HG02610 (cell line): ENCODE data around the gene ERN2.
"Not testable (repeated sequence)": the region's sequence is repeated elsewhere in the genome, so short reads cannot be mapped to it uniquely, and the experiment has no call there.

Experiments
- ATAC-seq: cut with Tn5 transposase; IDR thresholded peaks from one replicate; pipeline ENCODE4 v1.9.1; 2021; ENCODE audit warnings: mild to moderate bottlenecking, moderate library complexity; ENCODE audit not compliant: unreplicated experiment

Gene ERN2

GRCh38 chr16:23712976-23713375 lies at the start of gene ERN2:
Gene ERN2 (minus strand): TSS chr16:23713222. CDS start chr16:23713187, 35 bp downstream.
- ATAC-seq: no peak

GRCh38 chr16:23757937-23758619 lies 45.1 kb upstream of the ERN2 start:
- ATAC-seq: no peak

GRCh38 chr16:23757116-23757515 lies 44.1 kb upstream of the ERN2 start:
- ATAC-seq: no peak

GRCh38 chr16:23755484-23755809 lies 42.4 kb upstream of the ERN2 start:
- ATAC-seq: no peak

DNA sequence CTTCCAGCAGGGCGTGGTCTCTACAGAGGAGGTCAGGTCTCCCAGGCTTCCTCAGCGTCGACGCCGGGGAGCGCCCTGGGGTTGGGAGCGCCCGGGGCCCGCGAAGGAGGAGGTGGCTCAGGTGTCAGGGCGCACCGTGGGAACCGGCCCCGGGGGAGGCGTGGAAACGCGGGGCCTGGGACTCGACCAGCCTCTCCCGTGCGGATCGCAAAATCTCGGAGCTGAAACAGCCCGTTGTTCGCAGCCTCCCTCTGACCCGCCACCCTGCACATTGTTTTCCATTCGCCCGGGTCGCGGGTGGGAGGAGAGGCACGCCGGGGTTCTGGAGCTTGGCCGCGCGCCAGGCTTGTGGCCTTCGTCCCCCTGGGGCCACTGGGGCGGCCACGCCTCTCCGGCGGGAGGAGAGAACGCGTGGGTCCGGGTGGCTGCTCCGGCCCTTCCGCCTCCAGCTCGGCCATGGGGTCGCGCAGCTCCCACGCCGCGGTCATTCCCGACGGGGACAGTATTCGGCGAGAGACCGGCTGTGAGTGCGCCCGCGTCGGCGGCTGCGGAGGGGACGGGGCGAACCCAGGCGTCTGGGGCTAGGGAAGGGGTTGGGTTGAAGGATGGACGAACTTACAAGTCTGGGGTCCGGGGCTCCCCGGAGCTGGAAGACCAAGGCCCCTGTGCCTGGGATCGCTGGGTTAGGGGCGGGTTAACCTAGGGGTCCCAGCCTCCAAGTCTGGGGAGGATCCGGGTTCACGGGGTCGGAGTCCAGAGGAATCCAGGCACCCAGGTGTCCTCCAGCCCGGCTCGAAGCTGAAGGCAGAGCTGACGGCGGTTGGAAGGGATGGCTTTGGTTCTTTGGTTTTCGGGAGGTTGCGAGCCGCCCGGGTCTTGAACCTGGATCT lies 41.8 kb upstream of the ERN2 start, which contains the start of gene CHP2:
TSS of gene CHP2 (plus strand) at position 433 of the 890 bp plus-strand sequence. CDS start at position 457, 24 bp downstream.
- ATAC-seq: no peak

DNA sequence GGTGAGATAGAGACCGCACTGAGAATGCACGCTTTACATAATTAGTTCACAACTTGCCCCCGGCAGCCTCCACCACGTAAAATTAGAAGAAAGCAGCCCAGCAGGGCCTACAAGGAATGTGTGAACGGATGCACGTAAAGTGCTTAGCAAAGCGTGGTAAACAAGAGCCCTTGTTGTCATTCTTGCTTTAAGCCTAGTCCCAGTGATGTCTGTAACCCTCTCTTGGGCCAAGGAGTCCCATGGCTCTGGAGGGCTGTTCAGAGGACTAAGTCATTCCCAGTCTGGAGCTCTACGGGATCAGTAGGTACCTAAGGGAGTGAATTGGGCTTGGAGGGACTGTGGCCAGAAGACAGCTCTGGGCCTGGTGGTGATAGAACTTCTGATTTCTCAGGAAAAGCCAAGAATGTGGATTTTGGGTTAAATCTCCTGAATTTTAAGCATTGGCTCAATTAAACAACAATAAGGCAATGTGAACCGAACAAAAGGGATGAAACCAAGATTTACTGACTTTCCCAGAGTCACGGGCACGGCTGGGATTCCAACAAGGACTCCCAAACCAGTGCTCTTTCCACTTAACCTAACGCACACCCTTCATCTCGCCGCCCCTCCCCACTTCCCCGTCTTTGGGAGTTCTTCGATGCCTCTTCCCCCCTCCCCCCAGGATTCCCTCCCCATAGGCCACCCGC lies 41.0 kb upstream of the ERN2 start:
- ATAC-seq: no peak

GRCh38 chr16:23751053-23751452 lies 38.0 kb upstream of the ERN2 start:
- ATAC-seq: not testable (repeated sequence)

GRCh38 chr16:23748630-23749029 lies 35.6 kb upstream of the ERN2 start:
- no peak for ATAC-seq

- no peak for ATAC-seq
Measured at GRCh38 chr16:23745263-23745662, 32.2 kb upstream of the ERN2 start.

GRCh38 chr16:23742766-23743165 lies 29.7 kb upstream of the ERN2 start:
- no peak for ATAC-seq

- no peak for ATAC-seq
Measured at GRCh38 chr16:23741675-23742303, 28.8 kb upstream of the ERN2 start.

GRCh38 chr16:23739516-23739915 lies 26.5 kb upstream of the ERN2 start:
- ATAC-seq: no peak

- ATAC-seq: not testable (repeated sequence)
Measured at GRCh38 chr16:23737423-23738028, 24.5 kb upstream of the ERN2 start.

DNA sequence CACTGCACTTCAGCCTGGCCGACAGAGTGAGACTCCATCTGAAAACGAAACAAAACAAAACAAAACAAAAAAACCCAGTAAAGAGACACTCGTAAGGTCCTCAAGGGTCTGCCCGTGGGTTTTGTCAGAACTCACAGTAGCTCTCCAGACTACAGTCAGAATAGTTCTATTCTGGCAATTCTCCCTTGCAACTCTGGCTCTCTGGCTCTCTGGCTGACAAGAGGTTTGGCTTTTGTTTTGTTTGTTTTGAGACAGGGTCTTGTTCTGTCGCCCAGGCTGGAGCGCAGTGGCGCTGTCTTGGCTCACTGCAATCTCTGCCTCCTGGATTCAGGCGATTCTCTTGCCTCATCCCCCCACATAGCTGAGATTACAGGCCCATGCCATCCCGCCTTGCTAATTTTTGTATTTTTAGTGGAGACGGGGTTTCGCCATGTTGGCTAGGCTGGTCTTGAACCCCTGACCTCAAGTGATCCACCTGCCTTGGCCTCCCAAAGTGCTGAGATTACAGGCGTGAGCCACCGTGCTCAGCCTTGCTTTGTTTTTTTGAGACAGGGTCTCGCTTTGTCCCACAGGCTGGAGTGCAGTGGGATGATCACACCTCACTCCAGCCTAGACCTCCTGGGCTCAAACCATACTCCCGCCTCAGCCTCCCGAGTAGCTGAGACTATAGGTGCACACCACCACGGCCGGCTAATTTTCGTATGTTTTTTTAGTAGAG lies 21.3 kb upstream of the ERN2 start:
- ATAC-seq: no peak

- ATAC-seq: no peak
Measured at GRCh38 chr16:23729503-23730424, 16.7 kb upstream of the ERN2 start.

GRCh38 chr16:23728112-23728477 lies 15.1 kb upstream of the ERN2 start:
- no peak for ATAC-seq

DNA sequence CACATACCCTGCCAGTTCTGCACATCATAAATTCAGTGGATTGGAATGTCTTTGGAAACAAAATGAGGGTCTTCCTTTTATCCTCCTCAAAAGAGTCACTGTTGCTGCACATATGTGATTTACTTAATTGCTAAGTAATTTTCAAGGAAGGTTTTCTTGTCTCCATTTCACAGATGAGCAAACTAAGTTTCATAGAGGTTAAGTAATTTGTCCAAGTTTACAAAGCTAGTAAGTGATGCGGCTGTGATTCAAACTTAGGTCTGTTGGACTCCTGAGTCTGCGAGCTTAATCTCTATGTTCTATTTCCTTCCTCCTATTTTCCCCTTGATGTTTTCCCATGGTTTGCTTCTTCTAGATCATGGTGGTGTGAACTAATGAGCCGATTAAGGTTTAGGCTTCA lies 13.7 kb upstream of the ERN2 start:
- no peak for ATAC-seq

GRCh38 chr16:23724785-23725131 lies 11.7 kb upstream of the ERN2 start:
- ATAC-seq: no peak

DNA sequence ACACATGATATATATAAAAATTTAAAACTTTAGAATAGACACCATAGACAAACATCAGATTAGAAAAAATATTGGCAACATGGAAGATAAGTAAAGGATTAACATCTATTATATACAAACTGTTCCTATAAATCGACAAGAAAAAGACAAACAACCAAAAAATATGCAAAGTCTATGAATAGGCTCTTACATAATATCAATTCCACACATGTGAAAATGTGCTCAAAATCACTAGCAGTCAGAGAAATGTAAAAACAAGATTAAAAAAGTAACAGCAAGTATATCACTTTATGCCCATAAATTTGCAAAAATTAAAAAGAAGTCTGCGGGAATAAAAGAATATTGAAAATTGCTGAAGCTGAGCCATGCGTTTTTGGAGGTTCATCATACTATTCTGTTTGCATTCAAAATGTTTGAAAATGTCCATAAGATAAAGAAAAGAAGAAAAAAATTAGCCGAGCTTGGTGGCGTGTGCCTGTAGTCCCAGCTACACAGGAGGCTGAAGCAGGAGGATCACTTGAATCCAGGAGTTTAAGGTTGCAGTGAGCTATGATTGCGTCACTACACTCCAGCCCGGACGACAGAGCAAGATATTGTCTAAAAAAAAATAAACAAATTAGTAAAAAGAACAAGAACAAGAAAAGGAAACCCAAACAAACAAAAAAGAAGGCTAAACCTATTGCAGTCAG lies 11.2 kb upstream of the ERN2 start:
- no peak for ATAC-seq
